K562 (cell line): ENCODE results near the gene TXNIP.

Source experiments
- E2F3 ChIP-seq: fragments of 250-450 bp; sonication (Bioruptor Pico); IDR thresholded peaks from 2 replicates; pipeline ENCODE4 v1.4.0; 2020; ENCODE audit warnings: mild to moderate bottlenecking
- ELF1 ChIP-seq: fragments of 200-800 bp; sonication (Bioruptor generic); IDR thresholded peaks from 2 replicates; pipeline ENCODE4 v1.6.1; 2016; ENCODE audit warnings: missing genetic modification characterization, missing compliant biosample characterization
- FOXA1 ChIP-seq: fragments of 450-650 bp; IDR thresholded peaks from 2 replicates; pipeline ENCODE4 v1.6.1; 2016; ENCODE audit warnings: mild to moderate bottlenecking, borderline replicate concordance
- ILF3 ChIP-seq: fragments of 450-650 bp; IDR thresholded peaks from 2 replicates; pipeline ENCODE4 v1.6.1; 2018; ENCODE audit warnings: antibody characterized with exemption, mild to moderate bottlenecking, moderate library complexity, borderline replicate concordance
- POLR2A ChIP-seq: fragments of 450-650 bp; conservative IDR thresholded peaks from 2 replicates; pipeline ENCODE4 v1.6.1; 2016
- TOE1 ChIP-seq, 2 experiments: fragments of 450-650 bp in 1 of 2; sonication (generic) in 1 of 2; formaldehyde crosslinking in 1 of 2; IDR thresholded peaks; 2 replicates each; pipeline versions ENCODE4 v1.7.1 to v1.8.0; 2016 to 2022; ENCODE audit warnings: borderline replicate concordance in 2 of 2, mild to moderate bottlenecking in 2 of 2, antibody characterized with exemption in 1 of 2, inconsistent platforms in 1 of 2, low read depth in 1 of 2, missing genetic modification reagents in 1 of 2, moderate library complexity in 1 of 2
- ZMIZ1 ChIP-seq, 2 experiments: fragments of 150-350 bp in 1 of 2; IDR thresholded peaks; 2 replicates each; pipeline ENCODE4 v1.6.1; 2012 to 2016; ENCODE audit warnings: low read depth in 2 of 2, low read length in 2 of 2, mild to moderate bottlenecking in 1 of 2, moderate library complexity in 1 of 2

- TF ChIP-seq POLR2A (no peak), ZMIZ1 (IDR thresholded peaks at IDR 0.05; ENCODE audit: low read depth in 2 of 2, low read length in 2 of 2) (no peak), E2F3 (CRISPR knock-in tag) (no peak), FOXA1 (no peak), TOE1 (IDR thresholded peaks at IDR 0.05; ENCODE audit: borderline replicate concordance) (no peak), TOE1 (CRISPR knock-in tag; IDR thresholded peaks at IDR 0.05; ENCODE audit: borderline replicate concordance, low read depth) (no peak), ILF3 (no peak), ELF1 (tag) (no peak)
Observed at GRCh38 chr1:145953861-145954260, 42.5 kb downstream of the TXNIP start.
